ENCODE measurements around the gene PRSS33.

GRCh38 chr16:2830355-2830695, 43.0 kb upstream of the PRSS33 start:
- TF ChIP-seq POLR2A (IDR thresholded peaks at IDR 0.05) = no peak
- TF ChIP-seq, protein P1, sequence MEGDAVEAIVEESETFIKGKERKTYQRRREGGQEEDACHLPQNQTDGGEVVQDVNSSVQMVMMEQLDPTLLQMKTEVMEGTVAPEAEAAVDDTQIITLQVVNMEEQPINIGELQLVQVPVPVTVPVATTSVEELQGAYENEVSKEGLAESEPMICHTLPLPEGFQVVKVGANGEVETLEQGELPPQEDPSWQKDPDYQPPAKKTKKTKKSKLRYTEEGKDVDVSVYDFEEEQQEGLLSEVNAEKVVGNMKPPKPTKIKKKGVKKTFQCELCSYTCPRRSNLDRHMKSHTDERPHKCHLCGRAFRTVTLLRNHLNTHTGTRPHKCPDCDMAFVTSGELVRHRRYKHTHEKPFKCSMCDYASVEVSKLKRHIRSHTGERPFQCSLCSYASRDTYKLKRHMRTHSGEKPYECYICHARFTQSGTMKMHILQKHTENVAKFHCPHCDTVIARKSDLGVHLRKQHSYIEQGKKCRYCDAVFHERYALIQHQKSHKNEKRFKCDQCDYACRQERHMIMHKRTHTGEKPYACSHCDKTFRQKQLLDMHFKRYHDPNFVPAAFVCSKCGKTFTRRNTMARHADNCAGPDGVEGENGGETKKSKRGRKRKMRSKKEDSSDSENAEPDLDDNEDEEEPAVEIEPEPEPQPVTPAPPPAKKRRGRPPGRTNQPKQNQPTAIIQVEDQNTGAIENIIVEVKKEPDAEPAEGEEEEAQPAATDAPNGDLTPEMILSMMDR (IDR thresholded peaks at IDR 0.05) = no peak
- TF ChIP-seq POLR2AphosphoS5 (IDR thresholded peaks at IDR 0.05) = no peak
